Natural killer cell (primary cell): ENCODE results near the gene ADI1. TPM values are rescaled to one million over a fixed set of nuclear protein-coding genes. Genes with fewer than 3 reads are reported as not detected.

Source experiments
- ATAC-seq, 3 donors: fragments of 150-1000 bp in 2 of 3; fragments of 200-7000 bp in 1 of 3; cut with Tn5 transposase; 1 replicate in 1 of 3; 2 replicates in 2 of 3; pipeline ENCODE4 v1.10.0; 2021; ENCODE audit warnings: mild to moderate bottlenecking in 2 of 3, moderate library complexity in 2 of 3
- DNase-seq, 2 donors: peaks; one replicate each; pipeline versions ENCODE4 v3.0.0 to v3.0.0-alpha.2; 2013 to 2021; ENCODE audit warnings: mixed read lengths in 1 of 2
- H3K27ac ChIP-seq: one replicate; pipeline ENCODE4 v1.5.1; 2013; ENCODE audit warnings: mild to moderate bottlenecking, low read length
- H3K27me3 ChIP-seq: one replicate; pipeline ENCODE4 v1.6.1; 2013; ENCODE audit warnings: low read length; ENCODE audit not compliant: control insufficient read depth, insufficient read depth
- H3K36me3 ChIP-seq: one replicate; pipeline ENCODE4 v1.6.1; 2013; ENCODE audit warnings: low read length; ENCODE audit not compliant: control insufficient read depth, insufficient read depth
- H3K4me1 ChIP-seq: one replicate; pipeline ENCODE4 v1.6.1; 2013; ENCODE audit warnings: low read length; ENCODE audit not compliant: control insufficient read depth, insufficient read depth
- H3K4me3 ChIP-seq: one replicate; pipeline ENCODE4 v1.5.1; 2013; ENCODE audit warnings: low read length
- H3K9me3 ChIP-seq: one replicate; pipeline ENCODE4 v1.6.1; 2013; ENCODE audit warnings: low read length; ENCODE audit not compliant: control insufficient read depth, insufficient read depth
- H3K27ac Mint-ChIP-seq, 2 donors: one replicate each; pipeline ENCODE4 v1.8.0; 2022; ENCODE audit warnings: mild to moderate bottlenecking in 2 of 2, mixed read lengths in 2 of 2, moderate library complexity in 1 of 2
- H3K27me3 Mint-ChIP-seq, 2 donors: one replicate each; pipeline ENCODE4 v1.8.0; 2022; ENCODE audit warnings: low read depth in 2 of 2, mixed read lengths in 2 of 2
- H3K36me3 Mint-ChIP-seq: one replicate; pipeline ENCODE4 v1.8.0; 2022; ENCODE audit warnings: mixed read lengths
- H3K4me1 Mint-ChIP-seq, 2 donors: one replicate each; pipeline ENCODE4 v1.8.0; 2022; ENCODE audit warnings: mixed read lengths in 2 of 2
- H3K4me3 Mint-ChIP-seq: one replicate; pipeline ENCODE4 v1.8.0; 2022; ENCODE audit warnings: mild to moderate bottlenecking, moderate library complexity, mixed read lengths
- H3K9me3 Mint-ChIP-seq, 2 donors: one replicate each; pipeline ENCODE4 v1.8.0; 2022; ENCODE audit warnings: mixed read lengths in 2 of 2
- WGBS: methylation state at CpG from one replicate; pipeline ENCODE4 v1.1.7; 2013; ENCODE audit warnings: missing lambda C conversion rate; ENCODE audit not compliant: insufficient coverage; 5-methylcytosine and 5-hydroxymethylcytosine counted together
- intact Hi-C: fragments of 100-400 bp; cut with micrococcal nuclease; formaldehyde crosslinking; loops from one replicate; pipeline ENCODE4 v1.14.2; 2022
- total RNA-seq, 4 donors: library from RNA; stranded (reverse); fragments of 120-200 nt in 1 of 4; gene quantifications; one replicate each; pipeline versions ENCODE4 v1.2.3 to v1.2.4, GENCODE V29; 2013 to 2022
- TF ChIP-seq, protein P1 (sequence below): fragments of 200-600 bp; IDR thresholded peaks from one replicate; pipeline ENCODE4 v1.8.0; 2022; ENCODE audit warnings: antibody characterized with exemption

The ADI1 gene
- total RNA-seq, 3 donors from 2014 or later (not counting 1 experiment from before 2014, with no cell fraction given), result 15.9 to 23.0 (median 17.4) TPM

DNA sequence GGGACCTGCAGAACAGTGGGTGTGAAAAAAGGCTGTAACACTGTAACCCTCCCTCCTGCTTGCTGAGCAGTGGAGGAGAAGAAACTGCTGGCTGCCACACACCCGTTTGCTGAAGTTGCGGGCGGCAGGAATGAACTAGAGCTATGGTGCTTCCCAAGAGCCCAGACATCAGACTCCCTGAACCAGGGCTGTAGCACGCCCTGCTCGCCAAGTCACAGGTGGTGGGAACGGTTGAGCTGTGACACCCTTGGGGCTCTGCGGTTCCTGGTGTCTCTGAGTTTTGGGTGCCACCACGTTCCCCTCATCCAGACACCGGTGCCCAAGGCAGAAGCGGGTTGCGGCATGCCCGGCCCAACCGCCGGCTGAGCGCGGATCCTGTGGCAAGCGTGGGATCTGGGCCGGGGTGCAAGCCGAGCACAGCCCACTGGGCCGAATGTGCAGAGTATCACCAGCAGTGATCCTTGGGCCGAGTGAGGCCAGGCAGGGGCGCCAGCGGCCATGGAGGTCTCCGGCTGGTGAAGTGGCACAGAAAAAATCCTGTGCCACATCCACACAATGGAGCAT, 15.0 kb upstream of the ADI1 start:
- no peak overlapping the region for H3K4me3 Mint-ChIP-seq
- intact Hi-C loops, result no loop called here
- no peak for ATAC-seq
- H3K27me3 Mint-ChIP-seq, result no peaks in the 10 kb centered on the region
- no peak for DNase-seq
- no peaks in the 10 kb centered on the region for H3K36me3 Mint-ChIP-seq
- Histone ChIP-seq H3K27me3 (no peaks in the 10 kb centered on the region), H3K9me3 (no peaks in the 10 kb centered on the region), H3K36me3 (no peaks in the 10 kb centered on the region), H3K4me1 (peaks cover 11% of the 10 kb centered on the region), H3K4me3 (no peak overlapping the region), H3K27ac (no peak overlapping the region)
- no peak overlapping the region for H3K27ac Mint-ChIP-seq
- H3K9me3 Mint-ChIP-seq, result no peaks in the 10 kb centered on the region
- peaks cover 6 to 15% of the 10 kb centered on the region in 2 donors for H3K4me1 Mint-ChIP-seq
- 93% methylated on average over 24 of the region's 24 CpGs for WGBS
- TF ChIP-seq, protein P1, sequence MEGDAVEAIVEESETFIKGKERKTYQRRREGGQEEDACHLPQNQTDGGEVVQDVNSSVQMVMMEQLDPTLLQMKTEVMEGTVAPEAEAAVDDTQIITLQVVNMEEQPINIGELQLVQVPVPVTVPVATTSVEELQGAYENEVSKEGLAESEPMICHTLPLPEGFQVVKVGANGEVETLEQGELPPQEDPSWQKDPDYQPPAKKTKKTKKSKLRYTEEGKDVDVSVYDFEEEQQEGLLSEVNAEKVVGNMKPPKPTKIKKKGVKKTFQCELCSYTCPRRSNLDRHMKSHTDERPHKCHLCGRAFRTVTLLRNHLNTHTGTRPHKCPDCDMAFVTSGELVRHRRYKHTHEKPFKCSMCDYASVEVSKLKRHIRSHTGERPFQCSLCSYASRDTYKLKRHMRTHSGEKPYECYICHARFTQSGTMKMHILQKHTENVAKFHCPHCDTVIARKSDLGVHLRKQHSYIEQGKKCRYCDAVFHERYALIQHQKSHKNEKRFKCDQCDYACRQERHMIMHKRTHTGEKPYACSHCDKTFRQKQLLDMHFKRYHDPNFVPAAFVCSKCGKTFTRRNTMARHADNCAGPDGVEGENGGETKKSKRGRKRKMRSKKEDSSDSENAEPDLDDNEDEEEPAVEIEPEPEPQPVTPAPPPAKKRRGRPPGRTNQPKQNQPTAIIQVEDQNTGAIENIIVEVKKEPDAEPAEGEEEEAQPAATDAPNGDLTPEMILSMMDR, result no peak

DNA sequence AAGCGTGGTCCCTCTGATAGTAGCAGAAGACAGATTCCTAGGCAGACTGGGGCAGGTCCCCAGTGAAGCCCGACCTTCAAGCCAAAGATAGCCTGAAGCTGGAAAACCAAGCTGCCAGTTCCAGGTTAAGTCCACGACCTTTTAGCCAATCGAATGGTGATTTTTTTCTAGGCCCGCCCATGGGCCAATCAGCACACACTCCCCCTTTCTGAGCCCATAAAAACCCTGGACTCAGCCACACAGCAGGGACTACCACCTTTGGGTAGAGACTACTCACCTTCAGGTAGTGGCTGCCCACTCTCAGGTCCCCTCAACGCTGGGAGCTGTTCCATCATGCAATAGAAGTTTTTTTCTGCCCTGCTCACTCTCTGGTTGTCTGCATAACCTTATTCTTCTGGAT, 14.5 kb upstream of the ADI1 start:
- Mint-ChIP-seq H3K4me1 (peaks cover 6 to 15% of the 10 kb centered on the region in 2 donors), H3K4me3 (no peak overlapping the region), H3K36me3 (no peaks in the 10 kb centered on the region), H3K9me3 (no peaks in the 10 kb centered on the region), H3K27ac (no peak overlapping the region), H3K27me3 (no peaks in the 10 kb centered on the region)
- Histone ChIP-seq H3K27me3 (no peaks in the 10 kb centered on the region), H3K36me3 (no peaks in the 10 kb centered on the region), H3K9me3 (no peaks in the 10 kb centered on the region), H3K4me3 (no peak overlapping the region), H3K4me1 (peaks cover 11% of the 10 kb centered on the region), H3K27ac (no peak overlapping the region)
- intact Hi-C loops, result no loop called here
- ATAC-seq, result no peak
- TF ChIP-seq, protein P1, result no peak
- 91% methylated on average over 6 of the region's 6 CpGs for WGBS
- no peak for DNase-seq

DNA sequence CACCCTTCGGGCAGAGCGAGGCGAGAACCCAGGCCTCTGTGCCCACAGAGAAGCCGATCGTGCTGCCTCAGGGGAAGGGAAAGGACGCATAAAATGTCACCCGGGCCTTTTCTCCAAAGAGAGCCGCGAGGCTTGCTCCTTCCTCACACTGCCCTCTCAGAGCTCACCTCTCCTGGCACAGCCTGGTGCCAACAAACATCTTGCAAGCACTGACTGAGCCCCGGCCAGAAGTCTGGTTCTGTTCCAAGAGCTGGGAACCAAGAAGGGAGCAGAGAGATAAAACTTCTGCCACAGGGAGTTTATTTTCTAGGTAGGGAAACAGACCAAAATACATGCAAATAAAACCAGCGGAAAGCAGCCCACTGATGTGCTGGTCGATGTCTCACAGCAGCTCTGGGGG, 13.6 kb upstream of the ADI1 start:
- no peak overlapping the region for H3K4me3 Mint-ChIP-seq
- H3K36me3 ChIP-seq, result no peaks in the 10 kb centered on the region
- H3K9me3 ChIP-seq, result no peaks in the 10 kb centered on the region

More for the DNA sequence above, 13.6 kb upstream of the ADI1 start:
- H3K4me3 ChIP-seq, result no peak overlapping the region
- WGBS, result 95% methylated on average over 12 of the region's 12 CpGs
- Mint-ChIP-seq H3K9me3 (no peaks in the 10 kb centered on the region), H3K36me3 (no peaks in the 10 kb centered on the region), H3K27ac (no peak overlapping the region), H3K4me1 (peaks cover 6 to 15% of the 10 kb centered on the region in 2 donors), H3K27me3 (no peaks in the 10 kb centered on the region)
- H3K27ac ChIP-seq, result no peak overlapping the region
- TF ChIP-seq, protein P1, result no peak
- DNase-seq (no peak), ATAC-seq (no peak)
- intact Hi-C loops, result no loop called here
- peaks cover 11% of the 10 kb centered on the region for H3K4me1 ChIP-seq
- no peaks in the 10 kb centered on the region for H3K27me3 ChIP-seq
